ENCODE measurements around the gene SCN1A. TPM values are rescaled to one million over a fixed set of nuclear protein-coding genes. Genes with fewer than 3 reads are reported as not detected.

SCN1A gene
- total and polyA plus RNA-seq, 2 experiments from 2014 or later: 1.2 to 1.3 TPM

- Mint-ChIP-seq H3K36me3 (ENCODE audit: low read depth) (no peaks in the 10 kb centered on the region), H3K4me1 (no peaks in the 10 kb centered on the region), H3K9me3 (no peaks in the 10 kb centered on the region), H3K27me3 (ENCODE audit: insufficient read depth, low read depth, poor library complexity) (no peaks in the 10 kb centered on the region), H3K4me3 (no peak overlapping the region), H3K27ac (no peak overlapping the region)
- Histone ChIP-seq H3K4me1 (ENCODE audit: insufficient read depth) (no peaks in the 10 kb centered on the region), H3K4me2 (no peak overlapping the region), H3K9me2 (ENCODE audit: insufficient read depth) (no peaks in the 10 kb centered on the region), H4K20me1 (replicated peaks; ENCODE audit: insufficient read depth) (no peaks in the 10 kb centered on the region), H3F3A (replicated peaks; ENCODE audit: low read depth) (no peaks in the 10 kb centered on the region), H3K36me3 (ENCODE audit: insufficient read depth) (no peaks in the 10 kb centered on the region), H3K79me2 (replicated peaks; ENCODE audit: insufficient read depth) (no peaks in the 10 kb centered on the region), H2AFZ (no peak overlapping the region), H3K27ac (ENCODE audit: low read depth) (no peak overlapping the region), H3K4me3 (no peak overlapping the region), H3K27me3 (ENCODE audit: insufficient read depth) (no peaks in the 10 kb centered on the region)
- ATAC-seq (no peak), DNase-seq (ENCODE audit: low spot score) (no peak)
- TF ChIP-seq, protein P1, sequence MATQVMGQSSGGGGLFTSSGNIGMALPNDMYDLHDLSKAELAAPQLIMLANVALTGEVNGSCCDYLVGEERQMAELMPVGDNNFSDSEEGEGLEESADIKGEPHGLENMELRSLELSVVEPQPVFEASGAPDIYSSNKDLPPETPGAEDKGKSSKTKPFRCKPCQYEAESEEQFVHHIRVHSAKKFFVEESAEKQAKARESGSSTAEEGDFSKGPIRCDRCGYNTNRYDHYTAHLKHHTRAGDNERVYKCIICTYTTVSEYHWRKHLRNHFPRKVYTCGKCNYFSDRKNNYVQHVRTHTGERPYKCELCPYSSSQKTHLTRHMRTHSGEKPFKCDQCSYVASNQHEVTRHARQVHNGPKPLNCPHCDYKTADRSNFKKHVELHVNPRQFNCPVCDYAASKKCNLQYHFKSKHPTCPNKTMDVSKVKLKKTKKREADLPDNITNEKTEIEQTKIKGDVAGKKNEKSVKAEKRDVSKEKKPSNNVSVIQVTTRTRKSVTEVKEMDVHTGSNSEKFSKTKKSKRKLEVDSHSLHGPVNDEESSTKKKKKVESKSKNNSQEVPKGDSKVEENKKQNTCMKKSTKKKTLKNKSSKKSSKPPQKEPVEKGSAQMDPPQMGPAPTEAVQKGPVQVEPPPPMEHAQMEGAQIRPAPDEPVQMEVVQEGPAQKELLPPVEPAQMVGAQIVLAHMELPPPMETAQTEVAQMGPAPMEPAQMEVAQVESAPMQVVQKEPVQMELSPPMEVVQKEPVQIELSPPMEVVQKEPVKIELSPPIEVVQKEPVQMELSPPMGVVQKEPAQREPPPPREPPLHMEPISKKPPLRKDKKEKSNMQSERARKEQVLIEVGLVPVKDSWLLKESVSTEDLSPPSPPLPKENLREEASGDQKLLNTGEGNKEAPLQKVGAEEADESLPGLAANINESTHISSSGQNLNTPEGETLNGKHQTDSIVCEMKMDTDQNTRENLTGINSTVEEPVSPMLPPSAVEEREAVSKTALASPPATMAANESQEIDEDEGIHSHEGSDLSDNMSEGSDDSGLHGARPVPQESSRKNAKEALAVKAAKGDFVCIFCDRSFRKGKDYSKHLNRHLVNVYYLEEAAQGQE (IDR thresholded peaks at IDR 0.05; ENCODE audit: unreplicated experiment): no peak
- TF ChIP-seq STAT1 (IDR thresholded peaks at IDR 0.05; ENCODE audit: unreplicated experiment): no peak
- TF ChIP-seq CTCF (conservative IDR thresholded peaks at IDR 0.05; ENCODE audit: low read depth in 2 of 2): no peak
- TF ChIP-seq JUNB (IDR thresholded peaks at IDR 0.05; ENCODE audit: unreplicated experiment): no peak
- no peak for TF ChIP-seq ZNF331 (CRISPR knock-in tag; IDR thresholded peaks at IDR 0.05; ENCODE audit: low read depth)
- no peak for TF ChIP-seq NANOG (IDR thresholded peaks at IDR 0.05; ENCODE audit: borderline replicate concordance)
- TF ChIP-seq EZH2 (IDR thresholded peaks at IDR 0.05; ENCODE audit: low read depth, unreplicated experiment): no peak
- no peak for TF ChIP-seq CREB1 (CRISPR knock-in tag; IDR thresholded peaks at IDR 0.05; ENCODE audit: low read depth)
- TF ChIP-seq ETS1 (IDR thresholded peaks at IDR 0.05): no peak
- no peak for TF ChIP-seq ZNF114 (CRISPR knock-in tag; IDR thresholded peaks at IDR 0.05)
- no peak for TF ChIP-seq POLR2AphosphoS5 (IDR thresholded peaks at IDR 0.05; ENCODE audit: low read depth)
- TF ChIP-seq ZNF462 (CRISPR knock-in tag; IDR thresholded peaks at IDR 0.05): no peak
- TF ChIP-seq EZH2phosphoT487 (IDR thresholded peaks at IDR 0.05; ENCODE audit: unreplicated experiment): no peak
Observed at GRCh38 chr2:166118180-166118579, 9.6 kb downstream of the SCN1A start.

Data from GM23338 (cell line).